Amniotic epithelial cell (primary cell): ENCODE results near the gene BTG4.

Experiments used
- DNase-seq: peaks from one replicate; pipeline ENCODE4 v3.0.0-alpha.2; 2010; ENCODE audit warnings: low read depth

The BTG4 gene

DNA sequence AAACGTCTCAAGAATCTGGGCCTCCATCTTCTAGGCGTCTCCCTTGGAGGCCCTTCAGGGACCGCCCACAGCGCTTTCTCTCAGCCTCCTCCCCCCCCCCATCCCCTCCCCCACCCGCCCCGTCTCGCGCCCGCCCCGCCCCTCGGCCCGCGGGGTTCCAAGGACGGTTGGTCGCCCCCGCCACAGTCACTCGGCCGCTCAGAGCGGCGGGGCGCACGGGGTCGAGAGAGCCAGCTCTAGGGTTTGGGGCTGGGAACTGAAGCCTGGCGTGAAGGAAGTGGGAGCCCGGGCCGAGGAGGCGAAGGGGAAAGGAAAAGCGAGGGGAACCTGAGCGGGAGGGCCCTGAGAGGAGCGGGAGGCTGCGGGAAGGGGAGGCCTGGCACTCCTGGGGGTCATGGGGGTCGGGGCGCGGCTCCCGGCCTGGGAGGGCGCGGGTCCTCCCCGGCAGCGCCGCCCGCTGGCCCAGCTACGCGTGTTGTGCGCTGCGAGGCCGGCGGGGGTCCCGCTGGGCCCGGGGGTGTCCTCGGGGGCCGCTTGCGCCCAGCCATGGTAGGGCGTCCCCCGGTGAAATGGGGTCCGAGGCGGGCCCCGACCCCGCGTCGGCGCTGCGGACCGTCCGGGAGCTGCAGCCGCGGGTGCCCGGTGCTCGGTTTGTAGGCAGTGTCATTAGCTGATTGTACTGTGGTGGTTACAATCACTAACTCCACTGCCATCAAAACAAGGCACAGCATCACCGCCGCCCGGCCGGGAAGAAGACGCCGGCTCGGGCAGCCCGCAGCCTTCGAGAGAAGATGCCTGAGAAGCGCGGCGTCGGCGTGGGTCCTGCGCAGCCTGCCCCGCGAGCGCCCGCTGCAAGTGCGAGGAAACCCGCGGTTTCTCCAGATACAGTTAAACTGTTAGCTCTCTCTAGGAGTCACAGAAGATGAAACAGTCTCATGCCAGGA is at the start of gene BTG4:
Gene BTG4 (minus strand): TSS at position 91 of the 944 bp plus-strand sequence. CDS start 13,610 bp downstream, outside the sequence.
- no peak for DNase-seq

DNA sequence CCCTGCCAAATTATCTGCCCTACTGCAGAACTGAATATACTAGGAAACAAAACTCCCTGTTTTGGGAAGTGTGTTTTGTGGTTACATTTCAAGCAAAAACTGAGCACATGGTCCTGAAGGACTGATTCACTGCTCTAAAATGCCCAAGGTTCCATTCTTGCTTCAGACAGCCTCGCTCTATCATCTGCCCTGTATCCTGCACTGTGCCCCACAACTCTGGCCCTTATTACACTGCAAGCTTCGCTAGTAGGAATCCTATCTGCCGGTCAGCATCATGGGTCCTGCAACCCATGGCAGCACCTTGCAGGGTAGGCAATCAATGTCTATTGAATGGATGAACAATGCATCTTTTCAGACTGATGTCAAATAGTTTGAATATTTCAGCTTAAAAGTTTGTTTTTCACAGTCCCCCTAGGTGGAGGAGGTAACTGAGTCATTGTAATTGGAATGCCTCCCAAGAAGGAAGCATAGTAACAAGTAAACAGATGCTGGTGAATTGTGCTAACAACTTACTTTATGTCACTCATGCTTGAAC is 49.7 kb upstream of the BTG4 start:
- peak; percentile 90 for DNase-seq

DNA sequence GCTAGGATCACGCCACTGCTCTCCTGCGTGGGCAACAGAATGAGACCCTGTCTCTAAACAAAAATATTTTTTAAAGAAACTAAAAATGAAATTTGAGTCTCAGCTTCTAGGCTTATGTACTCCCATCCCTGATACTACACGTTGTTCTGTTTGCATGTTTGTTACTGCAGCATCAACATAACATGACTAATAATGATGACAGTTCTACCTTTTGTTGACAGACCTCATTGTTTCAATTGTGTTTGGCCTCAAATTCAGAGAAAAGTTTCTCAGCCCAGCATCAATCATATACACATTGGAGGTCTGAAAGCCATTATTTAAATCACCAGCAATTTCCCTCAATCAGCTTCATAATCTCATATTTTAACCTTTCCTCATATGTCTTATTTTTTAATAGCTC is 49.1 kb upstream of the BTG4 start:
- no peak for DNase-seq

DNA sequence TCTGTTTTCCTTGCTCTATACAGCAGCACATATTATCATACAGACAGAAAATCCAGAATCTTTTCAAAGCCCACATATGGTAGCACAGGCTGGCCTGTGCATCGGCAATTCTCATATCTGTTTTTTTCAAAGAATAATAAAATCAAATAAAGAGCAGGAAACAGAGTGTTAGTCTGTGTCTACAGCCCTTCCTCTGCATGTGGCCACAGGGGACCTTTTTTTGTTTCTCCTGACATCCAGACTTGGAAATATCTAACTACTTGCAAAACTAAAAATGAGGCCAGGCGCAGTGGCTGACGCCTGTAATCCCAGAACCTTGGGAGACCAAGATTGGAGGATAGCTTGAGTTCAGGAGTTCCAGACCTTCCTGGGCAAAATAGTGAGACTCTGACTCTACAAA is 48.6 kb upstream of the BTG4 start:
- no peak for DNase-seq

DNA sequence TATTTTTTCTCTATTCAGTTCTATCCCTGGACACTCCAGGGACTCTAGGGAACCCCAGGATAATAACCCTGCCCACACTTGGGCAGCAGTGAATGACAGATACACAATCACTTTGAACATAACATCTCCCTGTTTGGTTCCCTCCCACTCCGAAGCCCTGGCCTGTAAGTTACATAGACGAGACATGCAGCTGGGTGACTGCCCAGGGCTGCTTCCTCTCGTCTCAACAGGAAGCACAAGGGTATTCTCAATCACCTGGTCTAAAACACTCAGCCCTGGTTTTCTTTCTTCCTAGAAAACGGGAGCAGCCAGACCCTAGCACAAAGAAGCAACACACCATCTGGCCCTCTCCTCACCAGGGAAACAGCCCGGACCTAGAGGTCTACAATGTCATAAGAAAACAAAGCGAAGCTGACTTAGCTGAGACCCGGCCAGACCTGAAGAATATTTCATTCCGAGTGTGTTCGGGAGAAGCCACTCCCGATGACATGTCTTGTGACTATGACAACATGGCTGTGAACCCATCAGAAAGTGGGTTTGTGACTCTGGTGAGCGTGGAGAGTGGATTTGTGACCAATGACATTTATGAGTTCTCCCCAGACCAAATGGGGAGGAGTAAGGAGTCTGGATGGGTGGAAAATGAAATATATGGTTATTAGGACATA is 47.7 kb upstream of the BTG4 start:
- DNase-seq = no peak

DNA sequence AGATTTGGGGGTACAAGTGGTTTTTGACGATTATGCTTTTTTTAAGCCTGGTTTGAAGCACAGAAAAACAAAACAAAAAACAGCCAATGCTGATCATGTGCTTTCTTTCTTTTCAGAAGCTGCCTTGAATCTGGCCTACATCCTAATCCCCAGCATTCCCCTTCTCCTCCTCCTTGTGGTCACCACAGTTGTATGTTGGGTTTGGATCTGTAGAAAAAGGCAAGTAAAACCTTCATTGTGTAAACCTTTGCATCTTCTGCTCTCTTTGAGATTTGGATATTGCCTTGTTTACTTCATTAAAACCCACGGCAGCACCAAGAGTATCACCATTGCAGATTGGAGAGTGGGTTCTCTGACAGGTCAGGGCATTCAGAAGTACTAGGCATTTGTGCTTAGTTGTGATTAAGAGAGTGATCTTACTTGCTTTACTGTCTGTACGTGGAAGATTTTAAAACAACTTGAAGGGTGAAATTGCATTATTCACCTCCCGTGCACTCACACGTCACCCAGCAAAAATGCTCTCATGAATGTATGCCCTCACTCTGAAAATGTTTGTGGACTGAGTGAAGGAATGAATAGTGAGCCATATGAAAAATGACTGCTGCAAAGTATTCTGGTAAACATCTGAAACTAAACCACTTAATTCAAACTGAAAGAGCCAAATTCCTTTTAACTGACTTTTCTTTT is 45.4 kb upstream of the BTG4 start:
- peak; percentile 99 for DNase-seq

DNA sequence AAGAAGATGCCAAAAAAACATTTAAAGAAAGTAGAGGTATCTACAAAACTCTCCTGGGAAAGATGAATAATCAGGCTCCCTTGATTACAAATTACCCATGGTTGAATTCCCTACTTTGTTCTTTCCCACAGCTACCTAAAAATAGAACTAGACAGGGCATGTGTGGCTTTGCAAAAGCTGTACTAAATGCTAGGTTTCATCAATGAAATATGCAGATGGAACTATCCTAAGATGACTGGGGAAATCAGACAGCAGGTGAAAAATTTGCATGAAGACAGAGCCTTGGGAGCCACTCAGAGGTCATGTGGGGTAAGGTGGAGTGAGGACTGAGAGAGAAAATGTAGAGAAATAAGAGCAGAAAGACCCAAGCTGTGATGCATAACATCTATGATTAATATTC is 43.1 kb upstream of the BTG4 start:
- peak; percentile 53 for DNase-seq

DNA sequence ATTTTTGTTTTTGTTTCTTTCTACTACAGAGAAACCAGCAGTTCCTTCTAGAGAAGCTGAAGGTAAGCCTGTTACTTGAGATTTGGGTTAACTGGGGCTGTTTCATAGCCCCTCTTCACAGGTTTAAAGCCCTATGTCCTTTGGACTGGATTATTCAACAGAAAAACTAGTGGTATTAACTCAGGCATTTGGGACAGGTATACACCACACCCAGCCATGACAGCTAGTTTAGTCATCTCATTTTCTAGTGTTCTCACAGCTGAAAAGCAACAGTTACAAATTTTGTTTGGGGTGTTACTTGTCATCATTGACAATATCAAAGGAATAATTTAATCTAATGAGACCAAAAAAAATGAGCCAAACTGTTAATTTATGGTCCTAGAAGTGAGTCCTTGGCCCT is 42.3 kb upstream of the BTG4 start:
- no peak for DNase-seq

DNA sequence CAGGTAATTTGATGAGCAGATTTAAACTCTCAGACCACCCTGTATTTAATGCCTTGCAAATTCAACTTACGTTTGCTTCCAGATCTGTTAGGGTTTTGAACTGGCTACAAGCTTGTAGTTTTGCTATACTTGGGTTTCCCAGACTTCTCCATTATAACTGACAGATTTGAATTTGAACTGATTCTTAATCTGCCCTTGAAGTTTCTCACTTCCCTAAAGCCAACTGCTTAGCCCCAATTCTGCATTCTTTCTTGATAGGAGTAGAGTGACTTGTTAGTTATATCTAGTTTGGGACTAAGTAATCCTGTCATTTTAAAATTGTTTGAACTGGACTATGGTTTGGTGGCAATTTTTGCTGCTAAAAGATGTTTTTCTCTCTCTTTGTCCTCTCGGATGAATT is 38.1 kb upstream of the BTG4 start:
- DNase-seq = no peak

DNA sequence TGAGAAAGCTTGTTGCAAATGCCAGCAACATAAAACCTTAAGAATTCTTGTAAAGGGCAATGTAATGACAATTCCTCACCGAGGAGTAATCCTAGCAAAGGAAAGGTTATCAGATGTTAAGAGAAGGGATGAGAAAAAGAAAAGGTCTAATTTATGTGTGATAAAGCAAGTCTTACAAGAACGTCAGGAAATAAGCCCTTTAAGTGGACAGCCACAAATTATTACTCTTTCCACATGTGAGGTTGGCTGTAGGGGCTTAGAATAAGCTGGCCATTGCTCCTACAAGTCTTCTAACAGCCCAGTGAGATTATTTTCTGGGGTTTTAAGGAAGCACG is 37.6 kb upstream of the BTG4 start:
- peak; percentile 59 for DNase-seq

DNA sequence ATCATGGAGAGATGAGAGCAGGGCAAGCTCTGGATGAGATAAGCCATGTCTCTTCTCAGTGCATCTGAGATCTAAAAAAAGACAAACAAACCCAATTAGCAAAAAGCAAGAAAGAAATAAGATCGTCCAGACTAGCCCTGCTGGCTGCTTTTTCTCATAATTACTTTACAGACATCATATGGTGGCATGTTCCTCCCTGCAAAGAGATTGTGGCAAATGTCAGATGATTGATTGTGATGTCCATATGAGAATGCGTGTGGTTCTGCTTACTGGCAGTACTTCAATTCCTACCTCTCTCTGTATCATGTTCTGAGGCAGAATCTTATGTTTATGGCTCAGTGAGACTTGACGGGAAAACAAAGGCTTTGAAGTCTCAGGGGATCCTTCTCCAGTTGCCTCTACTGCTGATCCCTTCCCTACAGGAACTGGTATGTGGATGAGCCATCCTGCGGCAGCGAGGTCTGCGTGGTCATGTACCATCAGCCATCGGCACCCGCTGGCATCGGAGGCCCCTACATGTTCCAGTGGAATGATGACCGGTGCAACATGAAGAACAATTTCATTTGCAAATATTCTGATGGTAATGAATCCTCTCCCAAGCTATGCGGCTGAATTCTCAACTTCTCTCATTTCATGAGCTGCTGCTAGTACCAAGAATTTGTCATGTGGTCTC is 37.1 kb upstream of the BTG4 start:
- peak; percentile 61 for DNase-seq

DNA sequence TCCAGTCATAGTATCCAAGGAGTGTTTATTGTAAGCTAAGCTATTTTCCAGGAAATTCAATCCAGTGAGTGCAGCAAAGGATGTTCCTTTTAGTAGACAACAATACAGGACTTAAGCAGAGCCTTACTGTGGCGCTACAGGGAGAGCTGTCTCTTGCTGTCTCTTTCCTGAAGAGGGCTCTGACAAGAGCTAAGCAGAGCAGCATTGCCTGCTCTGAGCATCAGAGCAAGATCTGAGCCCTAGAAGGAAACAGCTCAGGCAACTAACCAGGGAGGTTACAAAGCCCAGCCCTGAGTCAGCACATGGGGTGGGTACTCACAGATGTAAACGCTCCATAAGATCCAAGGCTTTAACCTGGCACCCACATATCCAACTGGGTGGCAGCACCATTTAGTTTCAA is 36.3 kb upstream of the BTG4 start:
- DNase-seq = no peak

DNA sequence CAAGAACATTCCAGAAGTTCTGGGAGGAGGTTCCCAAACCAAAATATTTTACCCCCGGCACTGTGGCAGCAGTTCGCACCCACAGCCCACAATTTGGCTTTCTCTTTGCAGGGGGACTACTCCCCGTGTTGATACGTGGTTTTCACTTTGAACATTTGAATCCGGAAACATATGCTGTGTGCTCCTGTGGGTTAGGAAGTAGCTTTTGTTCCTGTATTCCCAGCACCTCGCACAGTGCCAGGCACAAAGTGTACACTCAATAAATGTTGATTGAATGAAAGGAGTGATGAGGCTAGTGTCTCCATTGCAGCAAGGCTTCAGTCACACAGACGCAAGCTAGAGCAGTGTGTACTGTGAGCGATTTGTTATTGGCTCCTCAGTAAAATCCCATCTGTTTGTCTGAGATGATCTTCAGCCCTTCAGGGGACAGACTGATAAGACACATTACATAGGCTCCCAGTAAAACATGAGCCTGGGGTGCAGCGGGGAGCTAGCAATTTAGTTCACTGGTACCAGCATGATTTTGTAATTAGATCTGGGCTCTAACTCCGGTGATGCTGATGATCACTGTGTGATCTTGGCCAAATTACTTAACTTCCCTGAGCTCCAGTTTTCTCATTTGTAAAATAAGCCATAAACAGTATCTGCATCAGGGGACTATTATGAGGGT is 30.6 kb upstream of the BTG4 start:
- DNase-seq = no peak

DNA sequence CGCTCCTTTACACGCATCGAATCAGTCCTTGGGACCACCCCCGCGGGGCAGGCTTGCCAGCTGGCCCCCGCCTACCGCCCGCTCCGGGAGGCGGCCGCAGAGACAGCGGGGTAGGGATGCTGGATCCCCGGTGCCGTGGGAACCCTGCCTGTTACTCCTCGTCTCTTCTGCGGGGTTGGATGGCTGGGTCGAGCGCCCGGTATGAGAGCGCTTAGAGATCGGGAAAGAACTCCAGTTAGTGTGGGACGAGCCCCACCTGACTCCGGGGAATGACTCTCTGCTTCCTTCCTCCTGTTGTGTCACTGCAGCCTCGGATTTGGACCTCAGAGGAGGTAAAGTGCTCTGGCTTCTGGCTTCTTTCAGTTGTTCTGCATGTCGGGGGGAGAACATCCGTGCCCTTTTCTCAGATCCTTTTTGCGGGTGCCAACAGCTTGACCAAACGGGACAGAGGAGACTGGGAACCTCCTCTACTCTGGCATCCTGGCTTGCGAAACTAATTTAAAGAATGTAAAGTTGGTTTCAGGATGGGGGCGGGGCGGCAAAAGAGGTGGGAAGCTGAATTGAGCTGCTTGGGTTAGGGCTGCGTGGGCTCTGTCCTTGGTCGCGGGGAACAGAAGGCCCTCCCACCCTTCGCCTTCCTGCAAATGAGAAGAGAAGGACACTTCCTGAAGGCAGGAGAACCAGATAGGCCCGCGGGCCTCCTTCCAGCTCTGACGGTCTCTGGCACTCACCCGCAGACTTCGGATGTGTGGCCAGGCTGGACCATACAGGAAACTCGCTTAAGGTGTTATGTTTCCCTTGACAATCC is 29.3 kb upstream of the BTG4 start:
- peak; percentile 90 for DNase-seq

DNA sequence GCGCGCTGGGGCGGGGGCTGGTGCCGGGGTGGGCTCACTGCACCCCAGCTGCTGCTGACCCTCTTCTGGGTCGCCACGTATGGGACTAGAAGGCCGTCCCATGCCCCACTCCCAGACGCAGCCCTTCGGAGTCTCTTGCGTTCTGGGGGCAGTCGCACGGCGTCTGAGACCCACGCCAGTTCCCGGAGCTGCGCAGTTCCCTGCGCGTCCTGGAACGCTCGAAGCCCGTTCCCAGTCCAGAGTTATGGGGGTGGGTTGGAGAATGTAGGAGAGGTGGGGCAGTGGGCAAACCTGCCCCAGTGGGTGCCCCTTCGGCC is 28.7 kb upstream of the BTG4 start:
- DNase-seq = no peak

DNA sequence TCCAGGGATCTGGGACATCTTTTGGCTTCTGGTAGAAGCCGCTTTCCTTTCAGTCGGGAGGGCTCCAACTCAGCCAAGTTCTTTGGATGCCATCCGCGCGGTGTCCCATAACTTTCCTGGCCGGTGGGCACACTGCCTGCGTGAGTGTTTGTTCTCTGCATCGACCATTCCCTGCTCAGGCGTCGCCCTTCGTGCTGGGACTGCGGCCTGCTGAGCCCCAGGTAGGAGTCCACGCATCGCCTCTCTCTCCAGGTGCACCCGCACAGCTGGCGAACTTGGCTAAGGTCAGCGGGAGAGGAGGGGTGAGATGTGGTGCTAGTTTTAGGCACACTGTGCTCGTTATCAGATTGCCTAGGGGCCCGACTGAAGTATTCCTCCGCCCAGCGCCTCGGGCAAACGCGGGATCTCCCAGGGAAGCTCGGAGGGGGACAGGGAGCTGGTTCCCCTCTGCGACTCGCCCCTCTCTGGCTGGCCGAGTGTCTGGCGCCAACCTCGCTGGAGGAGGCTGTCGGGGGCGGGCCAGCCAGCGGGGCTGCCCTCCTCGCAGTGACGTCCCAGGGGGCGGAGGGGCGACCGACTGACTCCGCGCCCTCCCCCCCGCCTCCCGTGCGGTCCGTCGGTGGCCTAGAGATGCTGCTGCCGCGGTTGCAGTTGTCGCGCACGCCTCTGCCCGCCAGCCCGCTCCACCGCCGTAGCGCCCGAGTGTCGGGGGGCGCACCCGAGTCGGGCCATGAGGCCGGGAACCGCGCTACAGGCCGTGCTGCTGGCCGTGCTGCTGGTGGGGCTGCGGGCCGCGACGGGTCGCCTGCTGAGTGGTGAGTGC is 28.1 kb upstream of the BTG4 start, which contains the start of gene LAYN:
Gene LAYN (plus strand): TSS at position 607 of the 823 bp plus-strand sequence. CDS start 124 bp downstream, at position 731.
- DNase-seq = no peak

DNA sequence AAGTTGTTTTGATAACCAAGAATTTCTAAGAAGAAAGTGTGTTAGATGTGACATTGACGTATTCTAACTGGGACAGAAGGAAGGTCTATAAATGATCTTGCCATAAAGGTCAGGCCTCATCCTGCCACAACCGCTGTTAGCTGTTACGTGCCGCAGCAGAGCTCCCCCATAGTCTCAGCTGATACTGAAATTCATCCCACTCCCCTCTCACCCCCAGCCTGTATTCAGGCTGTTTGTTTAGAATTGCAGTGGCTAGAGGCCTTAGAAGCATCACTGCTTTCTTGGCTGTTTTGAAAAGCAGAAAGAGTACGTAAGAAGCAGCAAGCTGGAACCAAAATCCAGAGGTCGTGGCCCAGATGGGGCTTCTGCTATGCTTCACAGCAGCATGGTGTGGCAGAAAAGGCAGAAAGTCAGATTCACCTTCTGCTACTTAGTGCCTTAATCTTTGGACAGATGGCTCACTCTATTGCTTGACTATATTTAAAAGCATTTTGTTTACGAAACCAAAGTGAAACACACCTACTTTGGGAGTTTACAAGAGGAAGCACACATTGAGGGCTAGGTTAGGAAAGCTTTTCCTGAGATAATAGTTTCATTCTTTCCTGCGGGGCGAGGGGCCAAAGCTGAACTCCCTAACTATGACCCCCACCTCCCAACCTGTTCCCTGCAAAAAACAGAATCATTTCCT is 27.4 kb upstream of the BTG4 start:
- DNase-seq = no peak

DNA sequence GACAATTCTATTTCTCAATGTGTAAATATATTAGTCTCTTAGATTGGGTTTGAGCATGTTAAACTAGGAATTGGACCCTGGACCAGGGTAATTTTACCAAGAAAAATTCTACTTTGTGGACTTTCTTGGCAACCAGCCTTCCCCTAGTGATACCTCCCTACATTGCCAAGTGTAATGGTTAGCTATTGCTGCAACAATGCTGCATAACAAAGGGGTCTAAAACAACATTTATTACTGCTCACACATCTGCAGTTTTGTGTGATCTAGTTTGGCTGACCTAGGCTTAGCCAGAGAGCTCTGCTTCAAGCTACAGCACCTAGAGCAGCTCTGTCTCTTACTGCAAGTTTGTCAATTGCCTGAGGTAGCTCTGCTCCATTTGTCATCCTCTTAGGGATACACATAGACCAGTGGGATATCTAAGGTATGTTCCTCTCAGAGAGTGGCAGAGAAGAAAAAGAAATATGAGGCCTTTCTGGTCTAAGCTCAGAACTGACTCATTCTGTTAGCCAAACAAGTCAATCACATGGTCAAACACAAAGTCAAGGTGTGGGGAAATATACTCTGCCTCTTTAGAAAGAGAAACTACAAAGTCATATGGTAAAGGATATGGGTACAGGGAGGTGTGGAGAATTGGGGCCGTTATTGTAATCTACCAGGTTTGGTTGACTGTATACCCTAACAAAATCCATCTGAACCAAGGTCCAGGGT is 26.4 kb upstream of the BTG4 start:
- peak; percentile 81 for DNase-seq
